NCI-H2107 (cell line): Measurements from ENCODE around the gene AXL.
"Not testable (repeated sequence)": the region's sequence is repeated elsewhere in the genome, so short reads cannot be mapped to it uniquely, and the experiment has no call there.

ENCODE experiments used
- DNase-seq: peaks from one replicate; lab custom pipeline; 2025; lab: John Stamatoyannopoulos, UW

Gene AXL

GRCh38 chr19:41276231-41276630 lies 57.2 kb downstream of the AXL start:
- no peak for DNase-seq

- no peak for DNase-seq
Observed at GRCh38 chr19:41278478-41278877, 59.5 kb downstream of the AXL start.

GRCh38 chr19:41288673-41289530 lies 69.9 kb downstream of the AXL start:
- no peak for DNase-seq

GRCh38 chr19:41289814-41290213 lies 70.8 kb downstream of the AXL start:
- DNase-seq, result not testable (repeated sequence)

GRCh38 chr19:41294393-41294792 lies 75.4 kb downstream of the AXL start:
- DNase-seq, result no peak

GRCh38 chr19:41295499-41295898 lies 76.5 kb downstream of the AXL start:
- no peak for DNase-seq

GRCh38 chr19:41296433-41296871 lies 77.4 kb downstream of the AXL start:
- DNase-seq, result no peak

GRCh38 chr19:41297628-41298347 lies 78.8 kb downstream of the AXL start:
- DNase-seq, result no peak

GRCh38 chr19:41298348-41298964 lies 79.4 kb downstream of the AXL start:
- DNase-seq, result peak; percentile 22

GRCh38 chr19:41299046-41299754 lies 80.2 kb downstream of the AXL start:
- DNase-seq, result no peak

GRCh38 chr19:41299755-41300089 lies 80.7 kb downstream of the AXL start:
- no peak for DNase-seq

- DNase-seq, result no peak
Observed at GRCh38 chr19:41300555-41300954, 81.5 kb downstream of the AXL start.

- no peak for DNase-seq
Observed at GRCh38 chr19:41302624-41303351, 83.8 kb downstream of the AXL start.

- DNase-seq, result no peak
Observed at GRCh38 chr19:41303954-41304353, 84.9 kb downstream of the AXL start.

GRCh38 chr19:41304706-41305483 lies 85.9 kb downstream of the AXL start:
- no peak for DNase-seq

- no peak for DNase-seq
Observed at GRCh38 chr19:41305927-41306793, 87.1 kb downstream of the AXL start.

- DNase-seq, result no peak
Observed at GRCh38 chr19:41307090-41307875, 88.3 kb downstream of the AXL start.

- DNase-seq, result no peak
Observed at GRCh38 chr19:41307954-41308449, 89.0 kb downstream of the AXL start.
